ENCODE results near the gene NDUFV1.

The NDUFV1 gene

DNA sequence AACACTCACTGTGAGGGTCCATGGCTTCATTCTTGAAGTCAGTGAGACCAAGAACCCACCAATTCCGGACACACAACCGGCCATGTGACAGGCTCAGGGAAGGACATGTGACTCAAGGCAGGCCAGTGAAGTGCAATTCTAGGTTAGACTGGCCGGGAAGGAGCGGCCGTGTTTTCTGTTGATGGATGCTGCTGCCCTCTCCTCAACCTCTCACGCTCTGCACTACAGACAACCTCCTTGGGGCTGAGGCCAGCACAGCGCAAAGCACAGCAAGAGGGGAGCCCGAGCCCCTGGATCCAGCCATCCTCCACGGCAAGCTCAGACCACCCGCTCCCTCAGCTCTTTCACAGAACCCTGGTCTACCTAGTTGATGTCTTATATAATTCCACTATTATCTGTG, 20.2 kb downstream of the NDUFV1 start:
- DNase-seq (ENCODE audit: low spot score) = no peak
- TF ChIP-seq, protein P1, sequence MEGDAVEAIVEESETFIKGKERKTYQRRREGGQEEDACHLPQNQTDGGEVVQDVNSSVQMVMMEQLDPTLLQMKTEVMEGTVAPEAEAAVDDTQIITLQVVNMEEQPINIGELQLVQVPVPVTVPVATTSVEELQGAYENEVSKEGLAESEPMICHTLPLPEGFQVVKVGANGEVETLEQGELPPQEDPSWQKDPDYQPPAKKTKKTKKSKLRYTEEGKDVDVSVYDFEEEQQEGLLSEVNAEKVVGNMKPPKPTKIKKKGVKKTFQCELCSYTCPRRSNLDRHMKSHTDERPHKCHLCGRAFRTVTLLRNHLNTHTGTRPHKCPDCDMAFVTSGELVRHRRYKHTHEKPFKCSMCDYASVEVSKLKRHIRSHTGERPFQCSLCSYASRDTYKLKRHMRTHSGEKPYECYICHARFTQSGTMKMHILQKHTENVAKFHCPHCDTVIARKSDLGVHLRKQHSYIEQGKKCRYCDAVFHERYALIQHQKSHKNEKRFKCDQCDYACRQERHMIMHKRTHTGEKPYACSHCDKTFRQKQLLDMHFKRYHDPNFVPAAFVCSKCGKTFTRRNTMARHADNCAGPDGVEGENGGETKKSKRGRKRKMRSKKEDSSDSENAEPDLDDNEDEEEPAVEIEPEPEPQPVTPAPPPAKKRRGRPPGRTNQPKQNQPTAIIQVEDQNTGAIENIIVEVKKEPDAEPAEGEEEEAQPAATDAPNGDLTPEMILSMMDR (IDR thresholded peaks at IDR 0.05; ENCODE audit: extremely low read depth, missing control alignments) = no peak

DNA sequence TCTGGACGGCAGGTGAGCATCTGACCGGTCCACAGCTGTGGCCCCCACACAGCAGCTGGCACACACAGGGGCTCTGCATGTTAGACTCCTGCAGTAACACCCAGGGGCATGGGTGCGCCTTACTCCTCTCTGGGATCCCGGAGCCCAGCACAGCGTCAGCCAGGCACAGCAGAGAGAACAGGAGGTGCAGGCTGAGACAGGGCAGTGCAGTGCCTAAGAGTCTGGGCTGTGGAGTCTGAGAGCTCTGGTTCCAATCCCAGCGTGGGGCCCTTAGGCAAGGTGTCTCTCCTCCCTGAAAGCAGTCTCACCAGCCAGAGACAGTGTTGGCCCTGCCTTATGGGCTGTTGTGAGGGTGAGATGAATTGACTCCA, 20.7 kb downstream of the NDUFV1 start:
- TF ChIP-seq, protein P1 (IDR thresholded peaks at IDR 0.05; ENCODE audit: extremely low read depth, missing control alignments) = no peak
- DNase-seq (ENCODE audit: low spot score) = no peak

DNA sequence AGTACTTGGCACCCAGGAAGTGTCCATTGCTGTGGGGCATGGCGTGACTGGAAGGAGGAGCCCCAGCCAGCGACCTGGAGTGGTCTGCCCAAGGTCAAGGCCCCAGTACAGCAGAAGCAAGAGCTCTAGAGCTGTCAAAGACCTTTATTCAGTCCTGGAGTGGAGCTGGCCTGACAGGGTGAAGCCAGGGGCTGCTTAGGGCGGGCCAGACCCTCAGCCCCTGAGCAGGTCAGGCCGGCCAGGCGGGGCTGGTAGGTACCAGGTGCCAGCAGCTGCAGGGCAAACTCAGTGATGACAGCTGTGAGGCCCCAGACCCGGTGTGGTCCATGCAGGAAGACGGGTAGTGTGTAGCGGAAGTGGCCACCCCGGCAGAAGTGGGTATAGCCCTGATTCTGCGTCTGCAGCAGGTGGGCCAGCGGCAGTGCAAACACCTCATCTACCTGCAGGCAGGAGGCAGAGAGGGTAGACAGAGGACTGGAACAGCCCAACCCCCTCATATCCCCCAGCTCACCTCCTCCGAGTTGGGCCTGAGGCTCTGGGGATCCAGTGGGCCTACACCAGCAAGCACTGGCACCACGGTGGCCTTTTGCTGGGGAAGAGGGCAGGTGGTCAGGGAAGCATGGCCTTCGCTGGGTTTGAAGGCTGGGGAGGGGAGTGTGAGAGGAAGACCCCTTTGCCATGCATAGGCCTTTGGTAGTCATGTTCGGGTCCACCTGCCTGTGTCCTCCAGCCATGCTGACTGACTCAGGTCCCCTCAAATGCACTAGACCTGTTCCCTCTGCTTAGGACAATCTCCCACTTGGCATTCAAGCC, 21.3 kb downstream of the NDUFV1 start:
- TF ChIP-seq, protein P1 (IDR thresholded peaks at IDR 0.05; ENCODE audit: extremely low read depth, missing control alignments) = no peak
- no peak for DNase-seq (ENCODE audit: low spot score)

DNA sequence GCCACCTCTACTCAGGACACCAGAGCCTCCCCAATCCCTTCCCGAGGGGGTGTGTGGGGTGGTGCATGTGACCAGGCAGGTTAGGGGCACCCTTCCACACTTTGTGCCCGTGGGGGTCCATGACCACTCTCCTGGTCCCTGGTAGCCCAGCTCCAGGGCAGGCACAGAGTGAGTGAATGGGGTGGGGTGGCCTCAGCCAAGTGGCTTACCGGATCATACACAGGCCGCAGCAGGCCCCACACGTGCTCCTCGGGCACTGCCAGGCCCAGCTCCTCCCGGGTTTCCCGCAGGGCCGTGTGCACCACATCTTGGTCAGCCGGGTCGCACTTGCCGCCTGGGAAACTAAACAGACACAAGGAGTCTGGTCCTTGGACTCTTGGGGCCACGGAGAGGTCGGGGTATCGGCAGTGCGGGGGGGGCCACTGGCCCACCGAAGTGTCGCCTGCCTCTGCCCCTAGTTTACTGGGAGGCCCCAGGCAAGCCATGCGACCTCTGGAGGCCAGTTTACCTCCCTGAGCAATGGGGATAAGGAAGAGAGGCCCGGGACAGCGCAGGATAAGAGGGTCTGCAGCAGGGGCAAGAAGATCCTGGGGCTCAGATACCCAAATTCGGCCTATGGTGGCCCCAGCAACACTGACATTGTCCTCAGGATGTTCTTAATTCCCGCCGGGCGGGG, 22.1 kb downstream of the NDUFV1 start:
- no peak for DNase-seq (ENCODE audit: low spot score)
- TF ChIP-seq, protein P1 (IDR thresholded peaks at IDR 0.05; ENCODE audit: extremely low read depth, missing control alignments) = no peak

- TF ChIP-seq, protein P1 (IDR thresholded peaks at IDR 0.05; ENCODE audit: extremely low read depth, missing control alignments) = peak; percentile 74
- peak; percentile 90 for DNase-seq (ENCODE audit: low spot score)
Observed at GRCh38 chr11:67629386-67630227, 22.9 kb downstream of the NDUFV1 start, which contains the start of gene NUDT8. Gene NUDT8, minus strand, starts transcription at chr11:67629937. Its CDS starts 26 bp downstream, at chr11:67629911.

GRCh38 chr11:67630228-67630942, 23.6 kb downstream of the NDUFV1 start:
- DNase-seq (ENCODE audit: low spot score) = peak; percentile 100
- TF ChIP-seq, protein P1 (IDR thresholded peaks at IDR 0.05; ENCODE audit: extremely low read depth, missing control alignments) = peak; percentile 60
